ENCODE results near the gene SLC38A1.
"Not testable (repeated sequence)": the region's sequence is repeated elsewhere in the genome, so short reads cannot be mapped to it uniquely, and the experiment has no call there.

The SLC38A1 gene

GRCh38 chr12:46258129-46258528 is 10.7 kb downstream of the SLC38A1 start:
- DNase-seq (ENCODE audit: low read depth) = no peak
- TF ChIP-seq, protein P1, sequence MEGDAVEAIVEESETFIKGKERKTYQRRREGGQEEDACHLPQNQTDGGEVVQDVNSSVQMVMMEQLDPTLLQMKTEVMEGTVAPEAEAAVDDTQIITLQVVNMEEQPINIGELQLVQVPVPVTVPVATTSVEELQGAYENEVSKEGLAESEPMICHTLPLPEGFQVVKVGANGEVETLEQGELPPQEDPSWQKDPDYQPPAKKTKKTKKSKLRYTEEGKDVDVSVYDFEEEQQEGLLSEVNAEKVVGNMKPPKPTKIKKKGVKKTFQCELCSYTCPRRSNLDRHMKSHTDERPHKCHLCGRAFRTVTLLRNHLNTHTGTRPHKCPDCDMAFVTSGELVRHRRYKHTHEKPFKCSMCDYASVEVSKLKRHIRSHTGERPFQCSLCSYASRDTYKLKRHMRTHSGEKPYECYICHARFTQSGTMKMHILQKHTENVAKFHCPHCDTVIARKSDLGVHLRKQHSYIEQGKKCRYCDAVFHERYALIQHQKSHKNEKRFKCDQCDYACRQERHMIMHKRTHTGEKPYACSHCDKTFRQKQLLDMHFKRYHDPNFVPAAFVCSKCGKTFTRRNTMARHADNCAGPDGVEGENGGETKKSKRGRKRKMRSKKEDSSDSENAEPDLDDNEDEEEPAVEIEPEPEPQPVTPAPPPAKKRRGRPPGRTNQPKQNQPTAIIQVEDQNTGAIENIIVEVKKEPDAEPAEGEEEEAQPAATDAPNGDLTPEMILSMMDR (IDR thresholded peaks at IDR 0.05; ENCODE audit: low read depth, low read length) = no peak
- no peak for TF ChIP-seq MAX (IDR thresholded peaks at IDR 0.05; ENCODE audit: low read depth, low read length)
- H3K4me3 ChIP-seq (ENCODE audit: low read depth, low read length) = no peak overlapping the region

GRCh38 chr12:46256942-46257341 is 11.9 kb downstream of the SLC38A1 start:
- no peak for DNase-seq (ENCODE audit: low read depth)
- TF ChIP-seq MYC (IDR thresholded peaks at IDR 0.05; ENCODE audit: low read depth, low read length) = no peak
- TF ChIP-seq MAX (IDR thresholded peaks at IDR 0.05; ENCODE audit: low read depth, low read length) = no peak
- no peak for TF ChIP-seq POLR2A (IDR thresholded peaks at IDR 0.05; ENCODE audit: extremely low read depth, insufficient read length)
- TF ChIP-seq, protein P1 (IDR thresholded peaks at IDR 0.05; ENCODE audit: low read depth, low read length) = no peak
- no peak overlapping the region for H3K4me3 ChIP-seq (ENCODE audit: low read depth, low read length)

- H3K4me3 ChIP-seq (ENCODE audit: low read depth, low read length) = no peak overlapping the region
- TF ChIP-seq, protein P1 (IDR thresholded peaks at IDR 0.05; ENCODE audit: low read depth, low read length) = no peak
- TF ChIP-seq MAX (IDR thresholded peaks at IDR 0.05; ENCODE audit: low read depth, low read length) = no peak
- no peak for TF ChIP-seq MYC (IDR thresholded peaks at IDR 0.05; ENCODE audit: low read depth, low read length)
- no peak for TF ChIP-seq POLR2A (IDR thresholded peaks at IDR 0.05; ENCODE audit: extremely low read depth, insufficient read length)
- DNase-seq (ENCODE audit: low read depth) = no peak
These were observed 15.2 kb downstream of the SLC38A1 start for GRCh38 chr12:46253544-46254162.

- not testable (repeated sequence) for H3K4me3 ChIP-seq (ENCODE audit: low read depth, low read length); DNase-seq (ENCODE audit: low read depth)
These were observed 16.8 kb downstream of the SLC38A1 start for GRCh38 chr12:46251994-46252393.

- H3K4me3 ChIP-seq (ENCODE audit: low read depth, low read length); DNase-seq (ENCODE audit: low read depth): not testable (repeated sequence)
These were observed 18.9 kb downstream of the SLC38A1 start for GRCh38 chr12:46249960-46250359.

DNA sequence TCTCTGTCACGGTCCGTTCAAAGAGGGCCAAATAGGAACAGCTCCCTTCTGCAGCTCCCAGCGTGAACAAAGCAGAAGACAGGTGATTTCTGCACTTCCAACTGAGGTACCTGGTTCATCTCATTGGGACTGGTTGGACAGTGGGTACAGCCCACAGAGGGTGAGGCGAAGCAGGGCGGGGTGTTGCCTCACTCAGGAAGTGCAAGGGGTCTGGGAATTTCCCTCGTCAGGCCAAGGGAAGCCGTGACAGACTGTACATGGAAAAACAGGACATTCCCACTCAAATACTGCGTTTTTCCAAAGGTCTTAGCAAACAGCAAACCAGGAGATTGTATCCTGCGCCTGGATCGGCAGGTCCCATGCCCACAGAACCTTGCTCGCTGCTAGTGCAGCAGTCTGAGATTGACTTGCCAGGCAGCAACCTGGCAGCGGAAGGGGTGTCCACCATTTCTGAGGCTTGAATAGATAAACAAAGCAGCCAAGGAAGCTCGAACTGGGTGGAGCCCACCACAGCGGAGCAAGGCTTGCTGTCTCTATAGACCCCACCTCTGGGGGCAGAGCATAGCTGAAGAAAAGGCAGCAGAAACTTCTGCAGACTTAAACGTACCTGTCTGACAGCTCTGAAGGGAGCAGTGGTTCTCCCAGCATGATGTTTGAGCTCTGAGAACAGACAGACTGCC is 22.7 kb downstream of the SLC38A1 start:
- H3K4me3 ChIP-seq (ENCODE audit: low read depth, low read length) = no peak overlapping the region
- DNase-seq (ENCODE audit: low read depth) = no peak
- TF ChIP-seq POLR2A (IDR thresholded peaks at IDR 0.05; ENCODE audit: extremely low read depth, insufficient read length) (no peak), MAX (IDR thresholded peaks at IDR 0.05; ENCODE audit: low read depth, low read length) (no peak), MYC (IDR thresholded peaks at IDR 0.05; ENCODE audit: low read depth, low read length) (no peak)
- TF ChIP-seq, protein P1 (IDR thresholded peaks at IDR 0.05; ENCODE audit: low read depth, low read length) = no peak

- DNase-seq (ENCODE audit: low read depth) = no peak
- H3K4me3 ChIP-seq (ENCODE audit: low read depth, low read length) = no peak overlapping the region
- TF ChIP-seq POLR2A (IDR thresholded peaks at IDR 0.05; ENCODE audit: extremely low read depth, insufficient read length) (no peak), MAX (IDR thresholded peaks at IDR 0.05; ENCODE audit: low read depth, low read length) (no peak), MYC (IDR thresholded peaks at IDR 0.05; ENCODE audit: low read depth, low read length) (no peak)
- TF ChIP-seq, protein P1 (IDR thresholded peaks at IDR 0.05; ENCODE audit: low read depth, low read length) = no peak
These were observed 23.8 kb downstream of the SLC38A1 start for GRCh38 chr12:46244997-46245396.

Measured in NB4 (cell line).